WTC11 (cell line): ENCODE data around the gene TSPAN33. TPM values are rescaled to one million over a fixed set of nuclear protein-coding genes. Genes with fewer than 3 reads are reported as not detected.

Experiments used
- ATAC-seq: fragments of 200-7000 bp; cut with Tn5 transposase; 2 replicates; pipeline ENCODE4 v1.10.0; 2021; ENCODE audit warnings: mild to moderate bottlenecking, moderate library complexity
- CTCF ChIA-PET: fragments of 300-600 bp; sonication (Branson Sonifier 250); formaldehyde crosslinking; loops from one replicate; lab custom pipeline; 2021; ENCODE audit warnings: antibody characterized with exemption; lab: Charles Lee
- POLR2A ChIA-PET: fragments of 350-600 bp; sonication (Branson Sonifier 250); formaldehyde crosslinking; loops from one replicate; lab custom pipeline; 2021; ENCODE audit warnings: antibody characterized with exemption; lab: Charles Lee
- DNase-seq: peaks from one replicate; pipeline ENCODE4 v3.0.0; 2021; ENCODE audit warnings: low spot score
- H3K27ac Mint-ChIP-seq: 2 replicates; pipeline ENCODE4 v1.8.0; 2021; ENCODE audit warnings: mixed read lengths
- H3K27me3 Mint-ChIP-seq: 2 replicates; pipeline ENCODE4 v1.8.0; 2021; ENCODE audit warnings: low read depth, mild to moderate bottlenecking, moderate library complexity, mixed read lengths
- H3K36me3 Mint-ChIP-seq: 2 replicates; pipeline ENCODE4 v1.8.0; 2021; ENCODE audit warnings: mixed read lengths
- H3K4me1 Mint-ChIP-seq: 2 replicates; pipeline ENCODE4 v1.8.0; 2022; ENCODE audit warnings: mixed read lengths
- H3K4me3 Mint-ChIP-seq: 2 replicates; pipeline ENCODE4 v1.8.0; 2021; ENCODE audit warnings: mild to moderate bottlenecking, moderate library complexity, mixed read lengths
- H3K9me3 Mint-ChIP-seq: 2 replicates; pipeline ENCODE4 v1.8.0; 2021; ENCODE audit warnings: mixed read lengths
- ESRRA ChIP-seq: sonication (generic); formaldehyde crosslinking; IDR thresholded peaks from 2 replicates; pipeline ENCODE4 v1.8.1; 2022; ENCODE audit warnings: mild to moderate bottlenecking, missing genetic modification reagents, borderline replicate concordance
- MYBL2 ChIP-seq: sonication (generic); formaldehyde crosslinking; IDR thresholded peaks from 2 replicates; pipeline ENCODE4 v1.8.1; 2023; ENCODE audit warnings: mild to moderate bottlenecking, moderate library complexity, missing genetic modification reagents
- NR1H2 ChIP-seq: sonication (generic); formaldehyde crosslinking; IDR thresholded peaks from 2 replicates; pipeline ENCODE4 v1.9.0; 2021; ENCODE audit warnings: mild to moderate bottlenecking, moderate library complexity, missing genetic modification reagents
- TCF7 ChIP-seq: sonication (generic); formaldehyde crosslinking; IDR thresholded peaks from 2 replicates; pipeline ENCODE4 v1.8.0; 2022; ENCODE audit warnings: mild to moderate bottlenecking, low read depth, missing genetic modification reagents, moderate library complexity
- ZNF396 ChIP-seq: fragments of 250-450 bp; sonication (Bioruptor Pico); IDR thresholded peaks from 2 replicates; pipeline ENCODE4 v1.8.0; 2021; ENCODE audit warnings: mild to moderate bottlenecking, moderate library complexity, borderline replicate concordance
- total RNA-seq: library from RNA; stranded (reverse); gene quantifications from 3 replicates; pipeline ENCODE4 v1.2.3, GENCODE V29; 2021
- TF ChIP-seq, protein P1 (sequence below): sonication (generic); formaldehyde crosslinking; IDR thresholded peaks from 2 replicates; pipeline ENCODE4 v1.8.0; 2023; ENCODE audit warnings: missing genetic modification reagents, mild to moderate bottlenecking, borderline replicate concordance
- TF ChIP-seq, protein P2 (sequence below): fragments of 200-600 bp; IDR thresholded peaks from 2 replicates; pipeline ENCODE4 v1.8.0; 2022; ENCODE audit warnings: antibody characterized with exemption
- TF ChIP-seq, protein P3 (sequence below): sonication (generic); formaldehyde crosslinking; IDR thresholded peaks from 2 replicates; pipeline ENCODE4 v1.8.0; 2022; ENCODE audit warnings: mild to moderate bottlenecking, missing genetic modification reagents

TSPAN33 gene
- total RNA-seq, 1 experiment from 2014 or later: 30.0 TPM

DNA sequence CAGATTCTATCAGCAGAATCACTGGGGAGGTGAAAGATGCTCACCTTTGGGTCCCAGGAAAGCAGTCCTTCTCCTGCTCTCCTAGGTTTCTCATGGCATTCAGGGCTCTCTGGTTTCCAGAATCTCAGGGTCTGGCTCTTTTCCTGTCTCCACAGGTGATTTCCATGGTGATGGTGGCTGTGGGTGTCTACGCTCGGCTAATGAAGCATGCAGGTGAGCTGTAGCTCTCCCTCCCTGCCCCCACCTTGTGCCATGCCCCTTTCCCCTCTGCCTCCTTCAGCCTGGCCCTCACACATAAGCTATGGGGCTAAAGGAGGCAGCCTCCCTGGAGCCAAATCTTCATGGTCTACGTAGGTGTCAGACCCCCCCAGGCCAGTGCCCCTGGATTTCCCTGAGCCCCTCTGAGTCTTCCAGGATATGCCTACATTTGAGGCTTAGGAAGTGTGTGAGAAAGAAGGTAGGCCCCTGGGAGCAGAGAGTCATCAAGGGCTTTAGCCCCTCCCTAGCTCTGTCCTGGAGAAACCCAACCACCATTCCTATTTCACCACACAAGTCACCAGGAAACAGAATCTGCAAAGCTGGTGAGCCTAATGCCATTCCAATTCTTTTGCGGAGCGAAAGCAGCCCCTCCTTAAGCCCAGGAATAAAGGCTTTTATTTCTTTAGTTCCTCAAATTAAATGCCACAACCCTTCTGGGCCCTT, 17.2 kb downstream of the TSPAN33 start:
- H3K36me3 Mint-ChIP-seq: peaks cover 10% of the 10 kb centered on the region
- no peak for TF ChIP-seq MYBL2 (CRISPR knock-in tag)
- POLR2A ChIA-PET: no interaction called here
- ATAC-seq (no peak), DNase-seq (no peak)
- H3K4me3 Mint-ChIP-seq: no peak overlapping the region
- H3K4me1 Mint-ChIP-seq: no peaks in the 10 kb centered on the region
- H3K27ac Mint-ChIP-seq: no peak overlapping the region
- CTCF ChIA-PET: interaction anchor here (1.6 to 1.8 kb wide), 3 partner anchors 49 to 70 kb away, joined by 4 to 6 read pairs (median 5); no protein-coding TSS in a partner anchor
- no peaks in the 10 kb centered on the region; the same call in 1 of the 2 replicates for H3K27me3 Mint-ChIP-seq
- H3K9me3 Mint-ChIP-seq: peaks cover 11% of the 10 kb centered on the region

DNA sequence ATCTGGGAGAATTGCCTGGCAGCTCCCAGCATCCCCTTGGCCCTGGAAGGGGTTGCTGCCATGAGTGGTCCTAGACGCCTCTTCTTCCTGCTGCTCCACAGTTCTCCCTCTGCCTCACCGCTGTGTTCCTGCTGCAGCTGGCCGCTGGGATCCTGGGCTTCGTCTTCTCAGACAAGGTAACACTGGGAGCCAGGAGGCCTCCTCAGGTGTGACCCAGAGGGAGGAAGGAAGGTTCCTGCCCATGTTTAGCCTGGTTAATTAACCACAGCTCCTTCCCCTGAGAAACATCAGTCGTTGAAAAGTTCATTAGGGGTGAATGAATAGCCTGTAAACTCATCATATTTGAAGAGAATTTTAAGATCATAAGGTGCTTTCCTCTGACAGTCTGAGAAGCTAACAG, 18.2 kb downstream of the TSPAN33 start:
- Mint-ChIP-seq H3K9me3 (peaks cover 9% of the 10 kb centered on the region), H3K27ac (no peak overlapping the region), H3K4me1 (peaks cover 4% of the 10 kb centered on the region), H3K4me3 (no peak overlapping the region), H3K36me3 (peaks cover 17% of the 10 kb centered on the region), H3K27me3 (no peaks in the 10 kb centered on the region; the same call in 1 of the 2 replicates)
- CTCF ChIA-PET: interaction anchor here (0.7 to 1.8 kb wide), 4 partner anchors 28 to 71 kb away, joined by 3 to 36 read pairs (median 4); partner anchors contain the start of gene SMO
- POLR2A ChIA-PET: no interaction called here
- TF ChIP-seq TCF7 (no peak), ESRRA (CRISPR knock-in tag) (no peak), ZNF396 (no peak), NR1H2 (CRISPR knock-in tag) (no peak)
- TF ChIP-seq, protein P1, sequence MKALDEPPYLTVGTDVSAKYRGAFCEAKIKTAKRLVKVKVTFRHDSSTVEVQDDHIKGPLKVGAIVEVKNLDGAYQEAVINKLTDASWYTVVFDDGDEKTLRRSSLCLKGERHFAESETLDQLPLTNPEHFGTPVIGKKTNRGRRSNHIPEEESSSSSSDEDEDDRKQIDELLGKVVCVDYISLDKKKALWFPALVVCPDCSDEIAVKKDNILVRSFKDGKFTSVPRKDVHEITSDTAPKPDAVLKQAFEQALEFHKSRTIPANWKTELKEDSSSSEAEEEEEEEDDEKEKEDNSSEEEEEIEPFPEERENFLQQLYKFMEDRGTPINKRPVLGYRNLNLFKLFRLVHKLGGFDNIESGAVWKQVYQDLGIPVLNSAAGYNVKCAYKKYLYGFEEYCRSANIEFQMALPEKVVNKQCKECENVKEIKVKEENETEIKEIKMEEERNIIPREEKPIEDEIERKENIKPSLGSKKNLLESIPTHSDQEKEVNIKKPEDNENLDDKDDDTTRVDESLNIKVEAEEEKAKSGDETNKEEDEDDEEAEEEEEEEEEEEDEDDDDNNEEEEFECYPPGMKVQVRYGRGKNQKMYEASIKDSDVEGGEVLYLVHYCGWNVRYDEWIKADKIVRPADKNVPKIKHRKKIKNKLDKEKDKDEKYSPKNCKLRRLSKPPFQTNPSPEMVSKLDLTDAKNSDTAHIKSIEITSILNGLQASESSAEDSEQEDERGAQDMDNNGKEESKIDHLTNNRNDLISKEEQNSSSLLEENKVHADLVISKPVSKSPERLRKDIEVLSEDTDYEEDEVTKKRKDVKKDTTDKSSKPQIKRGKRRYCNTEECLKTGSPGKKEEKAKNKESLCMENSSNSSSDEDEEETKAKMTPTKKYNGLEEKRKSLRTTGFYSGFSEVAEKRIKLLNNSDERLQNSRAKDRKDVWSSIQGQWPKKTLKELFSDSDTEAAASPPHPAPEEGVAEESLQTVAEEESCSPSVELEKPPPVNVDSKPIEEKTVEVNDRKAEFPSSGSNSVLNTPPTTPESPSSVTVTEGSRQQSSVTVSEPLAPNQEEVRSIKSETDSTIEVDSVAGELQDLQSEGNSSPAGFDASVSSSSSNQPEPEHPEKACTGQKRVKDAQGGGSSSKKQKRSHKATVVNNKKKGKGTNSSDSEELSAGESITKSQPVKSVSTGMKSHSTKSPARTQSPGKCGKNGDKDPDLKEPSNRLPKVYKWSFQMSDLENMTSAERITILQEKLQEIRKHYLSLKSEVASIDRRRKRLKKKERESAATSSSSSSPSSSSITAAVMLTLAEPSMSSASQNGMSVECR (CRISPR knock-in tag): no peak
- TF ChIP-seq, protein P2, sequence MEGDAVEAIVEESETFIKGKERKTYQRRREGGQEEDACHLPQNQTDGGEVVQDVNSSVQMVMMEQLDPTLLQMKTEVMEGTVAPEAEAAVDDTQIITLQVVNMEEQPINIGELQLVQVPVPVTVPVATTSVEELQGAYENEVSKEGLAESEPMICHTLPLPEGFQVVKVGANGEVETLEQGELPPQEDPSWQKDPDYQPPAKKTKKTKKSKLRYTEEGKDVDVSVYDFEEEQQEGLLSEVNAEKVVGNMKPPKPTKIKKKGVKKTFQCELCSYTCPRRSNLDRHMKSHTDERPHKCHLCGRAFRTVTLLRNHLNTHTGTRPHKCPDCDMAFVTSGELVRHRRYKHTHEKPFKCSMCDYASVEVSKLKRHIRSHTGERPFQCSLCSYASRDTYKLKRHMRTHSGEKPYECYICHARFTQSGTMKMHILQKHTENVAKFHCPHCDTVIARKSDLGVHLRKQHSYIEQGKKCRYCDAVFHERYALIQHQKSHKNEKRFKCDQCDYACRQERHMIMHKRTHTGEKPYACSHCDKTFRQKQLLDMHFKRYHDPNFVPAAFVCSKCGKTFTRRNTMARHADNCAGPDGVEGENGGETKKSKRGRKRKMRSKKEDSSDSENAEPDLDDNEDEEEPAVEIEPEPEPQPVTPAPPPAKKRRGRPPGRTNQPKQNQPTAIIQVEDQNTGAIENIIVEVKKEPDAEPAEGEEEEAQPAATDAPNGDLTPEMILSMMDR: no peak
- ATAC-seq (no peak), DNase-seq (no peak)

DNA sequence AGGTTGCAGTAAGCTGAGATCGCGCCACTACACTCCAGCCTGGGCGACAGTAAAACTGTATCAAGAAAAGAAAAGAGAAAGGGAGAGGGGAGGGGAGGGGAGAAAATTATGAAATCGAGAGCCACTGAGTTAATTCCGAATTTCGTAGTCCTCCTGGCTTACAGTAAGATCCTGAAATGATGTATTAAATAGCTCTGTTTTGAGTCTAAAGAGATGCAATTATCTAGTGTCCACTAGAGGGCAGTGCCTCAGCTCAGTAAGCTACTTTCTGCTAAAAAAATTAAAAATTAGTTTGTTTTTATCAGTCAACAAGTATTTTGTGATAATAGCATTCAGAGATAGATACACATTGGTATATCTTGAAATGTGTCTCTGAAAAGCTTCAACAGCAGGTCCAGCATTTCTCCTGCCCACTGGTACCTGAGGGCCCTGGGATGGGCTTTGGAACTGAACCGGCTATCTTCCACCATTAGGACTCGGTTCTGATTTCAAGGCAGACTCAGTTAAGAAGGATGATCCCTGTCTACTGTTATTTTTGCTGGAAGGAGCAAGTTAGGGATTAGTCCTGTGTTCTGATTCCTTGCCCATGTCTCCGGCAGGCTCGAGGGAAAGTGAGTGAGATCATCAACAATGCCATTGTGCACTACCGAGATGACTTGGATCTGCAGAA, 19.5 kb downstream of the TSPAN33 start:
- H3K27me3 Mint-ChIP-seq: no peaks in the 10 kb centered on the region
- peaks cover 17% of the 10 kb centered on the region for H3K4me1 Mint-ChIP-seq
- H3K27ac Mint-ChIP-seq: no peak overlapping the region
- H3K4me3 Mint-ChIP-seq: no peak overlapping the region
- ATAC-seq: no peak
- peaks cover 15% of the 10 kb centered on the region; the same call in 1 of the 2 replicates for H3K36me3 Mint-ChIP-seq
- TF ChIP-seq, protein P2: peak; percentile 67
- TF ChIP-seq, protein P3, sequence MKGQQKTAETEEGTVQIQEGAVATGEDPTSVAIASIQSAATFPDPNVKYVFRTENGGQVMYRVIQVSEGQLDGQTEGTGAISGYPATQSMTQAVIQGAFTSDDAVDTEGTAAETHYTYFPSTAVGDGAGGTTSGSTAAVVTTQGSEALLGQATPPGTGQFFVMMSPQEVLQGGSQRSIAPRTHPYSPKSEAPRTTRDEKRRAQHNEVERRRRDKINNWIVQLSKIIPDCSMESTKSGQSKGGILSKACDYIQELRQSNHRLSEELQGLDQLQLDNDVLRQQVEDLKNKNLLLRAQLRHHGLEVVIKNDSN: no peak
- ChIA-PET CTCF (interaction anchor here (0.6 to 1.7 kb wide), 61 partner anchors 8 to 737 kb away, joined by 3 to 56 read pairs (median 5); partner anchors contain the start of genes AHCYL2, ATP6V1F, SMO and STRIP2), POLR2A (interaction anchor here (0.9 to 1.4 kb wide), 2 partner anchors 25 to 29 kb away, joined by 3 to 9 read pairs; partner anchors contain the start of gene SMO)
- no peak for DNase-seq
- no peaks in the 10 kb centered on the region for H3K9me3 Mint-ChIP-seq
